ENCODE measurements around the gene DGKB. TPM values are rescaled to one million over a fixed set of nuclear protein-coding genes. Genes with fewer than 3 reads are reported as not detected.

Gene DGKB
- total and polyA plus RNA-seq, 2 of the 8 experiments (the other 6 are each of a cell fraction or from before 2014, with no cell fraction given): 1.9 to 2.6 TPM

- H3K4me1 ChIP-seq (replicated peaks in 1 of 4; ENCODE audit: control insufficient read depth in 3 of 4, insufficient read depth in 4 of 4, low read length in 3 of 4): no peaks in the 10 kb centered on the region
- no peak overlapping the region for H3K27ac ChIP-seq (ENCODE audit: low read depth, low read length)
- no peak overlapping the region for H2AK5ac ChIP-seq (ENCODE audit: low read depth, low read length)
- no peaks in the 10 kb centered on the region for H3K79me2 ChIP-seq (ENCODE audit: control insufficient read depth in 1 of 2, insufficient read depth in 2 of 2, low read length in 2 of 2)
- CTCF ChIA-PET (ENCODE audit: partially characterized antibody): interaction anchor here (1.8 kb wide), 1 partner anchor 13 kb away, joined by 7 read pairs; no protein-coding TSS in a partner anchor
- no peak overlapping the region for H2BK120ac ChIP-seq (replicated peaks; ENCODE audit: low read depth, low read length)
- H2BK15ac ChIP-seq (ENCODE audit: low read length): no peak overlapping the region
- no peak overlapping the region for H3K56ac ChIP-seq (replicated peaks; ENCODE audit: insufficient read length, low read depth, low read length)
- H3K79me1 ChIP-seq (ENCODE audit: low read depth, low read length): no peaks in the 10 kb centered on the region
- no peaks in the 10 kb centered on the region for H3K27me3 ChIP-seq (replicated peaks in 1 of 4; ENCODE audit: control insufficient read depth in 3 of 4, extremely low read depth in 1 of 4, insufficient read depth in 3 of 4, low read length in 3 of 4)
- TF ChIP-seq POU5F1 (IDR thresholded peaks at IDR 0.05; ENCODE audit: low read depth, low read length) (no peak), RNF2 (IDR thresholded peaks at IDR 0.05; ENCODE audit: borderline replicate concordance, low read depth, low read length, missing control alignments, poor library complexity, severe bottlenecking) (no peak), SP4 (IDR thresholded peaks at IDR 0.05; ENCODE audit: low read length) (no peak), SIN3A (conservative IDR thresholded peaks at IDR 0.05 in 1 of 2, IDR thresholded peaks at IDR 0.05 in 1 of 2; ENCODE audit: low read depth in 1 of 2, low read length in 2 of 2) (no peak), EP300 (IDR thresholded peaks at IDR 0.05; ENCODE audit: borderline replicate concordance in 1 of 2, low read depth in 2 of 2, low read length in 2 of 2) (no peak), RXRA (IDR thresholded peaks at IDR 0.05; ENCODE audit: insufficient read depth, low read depth, low read length) (no peak), HDAC2 (IDR thresholded peaks at IDR 0.05; ENCODE audit: borderline replicate concordance in 1 of 2, low read depth in 2 of 2, low read length in 2 of 2) (no peak), PHF8 (conservative IDR thresholded peaks at IDR 0.05; ENCODE audit: low read depth, low read length) (no peak), SP1 (IDR thresholded peaks at IDR 0.05; ENCODE audit: low read depth, low read length) (no peak), CREB1 (IDR thresholded peaks at IDR 0.05) (no peak), CHD1 (IDR thresholded peaks at IDR 0.05; ENCODE audit: low read depth, low read length) (no peak), NRF1 (IDR thresholded peaks at IDR 0.05; ENCODE audit: low read depth, low read length) (no peak), BRCA1 (IDR thresholded peaks at IDR 0.05; ENCODE audit: low read depth, low read length) (no peak), RAD21 (IDR thresholded peaks at IDR 0.05 in 1 of 2, conservative IDR thresholded peaks at IDR 0.05 in 1 of 2; ENCODE audit: low read depth in 2 of 2, low read length in 2 of 2) (no peak), CBX8 (IDR thresholded peaks at IDR 0.05; ENCODE audit: borderline replicate concordance, low read depth, low read length) (no peak)
- H2BK12ac ChIP-seq (ENCODE audit: low read depth, low read length): no peak overlapping the region
- no peak overlapping the region for H4K5ac ChIP-seq (ENCODE audit: insufficient read length, low read depth, low read length)
- no peak overlapping the region for H3K14ac ChIP-seq (ENCODE audit: insufficient read length)
- H2BK5ac ChIP-seq (ENCODE audit: low read depth, low read length): no peak overlapping the region
- H4K8ac ChIP-seq (ENCODE audit: extremely low read depth, insufficient read depth, low read length): no peak overlapping the region
- no peaks in the 10 kb centered on the region for H3K36me3 ChIP-seq (ENCODE audit: control insufficient read depth in 2 of 4, insufficient read depth in 4 of 4, low read length in 3 of 4)
- DNase-seq (ENCODE audit: low read depth in 1 of 2, low spot score in 2 of 2) (no peak), FAIRE-seq (no peak)
- H4K91ac ChIP-seq (replicated peaks; ENCODE audit: insufficient read length, low read length): no peak overlapping the region
- H3K4ac ChIP-seq (replicated peaks; ENCODE audit: insufficient read length, low read depth, low read length): no peak overlapping the region
- H3K4me2 ChIP-seq (ENCODE audit: insufficient read depth in 1 of 2, low read depth in 2 of 2, low read length in 2 of 2): no peak overlapping the region
- no peaks in the 10 kb centered on the region for H3K23me2 ChIP-seq (ENCODE audit: low read depth, low read length)
- no peak overlapping the region for H3K23ac ChIP-seq (ENCODE audit: insufficient read length)
- H3K4me3 ChIP-seq (ENCODE audit: extremely low read depth in 1 of 4, insufficient read depth in 2 of 4, low read depth in 3 of 4, low read length in 4 of 4): no peak overlapping the region
- H2AFZ ChIP-seq (ENCODE audit: low read length): no peak overlapping the region
- no peaks in the 10 kb centered on the region for H3K9me3 ChIP-seq (ENCODE audit: insufficient read depth in 2 of 2, low read depth in 1 of 2, low read length in 1 of 2)
- POLR2A ChIA-PET (ENCODE audit: partially characterized antibody): no interaction called here
- no peak overlapping the region for H3K18ac ChIP-seq (ENCODE audit: extremely low read depth, low read length)
- no peak overlapping the region for H2BK20ac ChIP-seq (ENCODE audit: low read length)
- no peaks in the 10 kb centered on the region for H4K20me1 ChIP-seq (replicated peaks in 1 of 2; ENCODE audit: control insufficient read depth in 1 of 2, insufficient read depth in 2 of 2, low read length in 2 of 2)
- H3K9ac ChIP-seq (replicated peaks in 1 of 4; ENCODE audit: extremely low read depth in 1 of 4, low read depth in 3 of 4, low read length in 3 of 4): no peak overlapping the region
These were observed 694.8 kb downstream of the DGKB start for GRCh38 chr7:14207711-14208110.

All from H1 (cell line).